GM21717 (cell line): Measurements from ENCODE around the gene C1QTNF3.
"Not testable (repeated sequence)": the region's sequence is repeated elsewhere in the genome, so short reads cannot be mapped to it uniquely, and the experiment has no call there.

Experiments used
- ATAC-seq: cut with Tn5 transposase; IDR thresholded peaks from one replicate; pipeline ENCODE4 v1.9.1; 2021; ENCODE audit warnings: mild to moderate bottlenecking, moderate library complexity; ENCODE audit not compliant: unreplicated experiment

The C1QTNF3 gene

DNA sequence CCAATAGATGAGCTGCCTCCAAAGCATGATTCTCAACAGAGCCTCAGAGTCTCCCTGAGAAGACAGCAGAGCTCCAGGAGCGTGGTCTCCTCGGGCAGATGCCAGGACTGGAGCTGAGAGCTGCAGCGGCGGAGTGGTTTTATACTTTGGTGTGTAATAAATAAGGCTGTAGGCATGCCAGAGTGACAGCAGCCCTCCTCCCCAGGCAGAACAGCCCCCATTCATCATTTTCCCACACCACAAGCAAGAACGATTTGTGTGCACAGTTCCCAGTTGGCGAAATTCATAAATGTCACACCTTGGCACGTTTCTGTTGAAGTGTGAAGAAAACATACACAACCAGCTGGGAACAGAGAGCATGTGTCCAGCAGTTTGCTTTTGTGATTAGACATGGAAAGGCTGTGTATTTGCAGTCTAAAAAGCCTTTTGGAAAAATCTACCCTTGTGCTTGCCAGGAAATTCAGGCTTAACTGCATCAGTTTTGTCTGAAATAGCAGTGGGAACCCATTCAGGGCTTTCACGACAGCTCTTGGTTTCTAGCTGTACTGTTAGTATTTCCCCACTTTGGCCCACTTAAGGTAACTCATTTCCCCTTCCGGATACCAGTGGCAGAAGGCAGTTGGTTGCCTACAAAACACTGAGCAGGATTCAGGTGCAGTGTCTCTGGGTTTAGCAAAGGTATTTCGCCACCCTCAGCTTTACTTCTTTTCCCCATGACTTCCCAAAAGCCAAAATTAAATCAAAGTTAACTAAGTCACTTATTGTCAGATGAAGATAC lies at the start of gene C1QTNF3:
C1QTNF3 (minus strand) TSS at position 115 of the 778 bp plus-strand sequence; CDS start at position 27, 88 bp downstream.
- no peak for ATAC-seq

DNA sequence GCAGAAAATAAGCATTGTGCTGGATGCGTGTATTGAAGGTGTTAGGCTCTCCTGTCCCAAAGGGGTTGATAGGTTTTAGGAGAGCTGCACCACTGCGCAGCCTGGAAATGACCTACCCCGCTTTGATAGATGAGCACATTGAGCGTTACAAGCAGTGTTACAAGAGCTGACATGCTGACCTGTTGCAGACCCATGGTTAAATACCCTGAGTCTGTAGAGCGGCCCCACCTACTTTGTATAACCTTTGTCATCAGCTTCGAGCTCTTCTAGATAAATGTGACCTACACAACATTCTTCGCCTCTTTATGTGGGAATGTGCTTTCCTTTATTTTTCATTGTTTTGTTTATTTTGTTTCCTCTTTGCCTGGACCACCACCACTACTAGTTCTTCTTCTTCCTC lies 48.0 kb upstream of the C1QTNF3 start:
- ATAC-seq, result not testable (repeated sequence)

GRCh38 chr5:34089802-34090201 lies 46.8 kb upstream of the C1QTNF3 start:
- ATAC-seq, result not testable (repeated sequence)

DNA sequence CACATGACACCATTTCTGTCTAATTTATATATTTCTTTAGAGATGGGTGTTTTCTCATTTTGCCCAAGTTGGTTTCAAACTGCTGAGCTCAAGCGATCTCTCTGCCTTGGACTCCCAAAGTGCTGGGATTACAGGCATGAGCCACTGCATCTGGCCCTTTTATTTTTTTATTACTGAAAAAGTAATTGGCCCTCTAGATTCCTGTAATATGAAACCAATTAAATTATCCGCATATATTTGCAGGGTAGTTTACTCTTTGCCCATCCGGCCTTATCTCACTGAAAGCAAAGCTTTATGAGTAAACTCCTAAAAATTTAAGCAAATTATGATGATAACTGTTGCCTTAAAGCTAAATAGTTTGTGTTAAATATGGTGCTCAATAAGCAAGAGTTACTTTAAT lies 44.7 kb upstream of the C1QTNF3 start:
- ATAC-seq, result not testable (repeated sequence)

- not testable (repeated sequence) for ATAC-seq
Observed at GRCh38 chr5:34083898-34084297, 40.9 kb upstream of the C1QTNF3 start.

DNA sequence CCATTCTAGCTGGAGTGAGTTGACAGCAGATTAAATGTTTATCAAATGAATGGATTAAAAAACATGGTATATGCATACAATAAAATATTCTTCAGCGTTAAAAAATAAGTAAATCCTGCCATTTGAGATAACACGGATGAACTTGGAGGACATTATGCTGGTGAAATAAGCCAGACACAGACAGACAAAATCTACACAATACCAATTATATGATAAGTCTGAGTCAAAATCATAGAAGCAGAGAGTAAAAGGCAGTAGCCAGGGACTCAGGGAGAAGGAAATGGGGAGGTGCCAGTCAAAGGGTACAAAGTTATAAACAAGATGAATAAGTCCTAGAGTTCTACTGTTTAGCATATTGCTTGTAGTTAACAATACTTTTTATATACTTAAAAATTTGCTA lies 36.5 kb upstream of the C1QTNF3 start:
- not testable (repeated sequence) for ATAC-seq

GRCh38 chr5:34077636-34078035 lies 34.6 kb upstream of the C1QTNF3 start:
- ATAC-seq, result not testable (repeated sequence)

DNA sequence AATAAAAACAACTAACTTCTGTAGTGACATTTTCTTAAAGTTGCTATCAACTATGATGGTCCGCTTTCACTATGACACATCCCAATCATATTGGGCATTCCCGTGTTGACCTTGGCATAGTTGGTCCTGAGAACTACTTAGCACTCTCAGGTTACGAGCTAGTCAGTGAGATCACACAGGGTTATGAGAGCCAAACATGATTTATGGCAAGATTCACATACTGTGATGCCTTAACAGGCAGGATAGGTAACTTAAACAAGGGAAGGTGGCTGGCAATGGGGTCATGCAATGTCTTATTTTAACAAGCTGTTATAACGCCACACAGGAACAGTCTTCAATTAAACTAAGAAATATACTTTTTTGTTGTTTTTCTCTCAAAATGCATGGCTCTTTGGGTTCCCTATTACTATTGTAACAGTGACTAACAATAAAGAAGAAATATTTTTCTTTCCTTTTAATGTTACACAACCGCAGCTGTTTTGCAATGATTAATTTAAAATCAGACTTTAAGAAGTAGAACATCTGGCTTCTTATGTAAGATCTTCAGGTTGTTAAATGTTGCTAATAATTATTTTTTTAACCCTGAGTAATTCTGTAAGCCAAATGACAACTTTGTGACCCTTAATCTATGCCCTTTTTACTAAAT lies 33.8 kb upstream of the C1QTNF3 start:
- ATAC-seq, result not testable (repeated sequence)

GRCh38 chr5:34074472-34074871 lies 31.5 kb upstream of the C1QTNF3 start:
- not testable (repeated sequence) for ATAC-seq

GRCh38 chr5:34074071-34074470 lies 31.1 kb upstream of the C1QTNF3 start:
- ATAC-seq, result not testable (repeated sequence)

- not testable (repeated sequence) for ATAC-seq
Observed at GRCh38 chr5:34070626-34071025, 27.6 kb upstream of the C1QTNF3 start.

DNA sequence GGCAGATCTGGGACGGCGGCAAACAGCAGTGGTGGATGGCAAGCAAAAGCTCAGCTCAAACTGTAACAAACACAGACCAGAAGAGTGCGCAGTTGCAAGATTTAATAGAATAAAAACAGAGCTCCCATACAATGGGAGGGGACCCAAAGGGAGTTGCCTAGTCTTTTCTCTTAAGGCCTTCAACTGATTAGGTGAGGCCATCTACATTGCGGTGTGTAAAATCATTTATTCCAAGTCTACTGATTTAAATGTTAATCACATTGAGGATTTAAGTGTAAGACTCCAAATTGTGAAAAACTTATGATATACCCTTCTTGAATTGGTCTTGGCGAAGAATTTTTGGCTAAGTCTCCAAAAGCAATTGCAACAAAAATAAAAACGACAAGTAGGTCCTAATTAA lies 21.6 kb upstream of the C1QTNF3 start:
- ATAC-seq, result no peak

- no peak for ATAC-seq
Observed at GRCh38 chr5:34062419-34062818, 19.4 kb upstream of the C1QTNF3 start.

DNA sequence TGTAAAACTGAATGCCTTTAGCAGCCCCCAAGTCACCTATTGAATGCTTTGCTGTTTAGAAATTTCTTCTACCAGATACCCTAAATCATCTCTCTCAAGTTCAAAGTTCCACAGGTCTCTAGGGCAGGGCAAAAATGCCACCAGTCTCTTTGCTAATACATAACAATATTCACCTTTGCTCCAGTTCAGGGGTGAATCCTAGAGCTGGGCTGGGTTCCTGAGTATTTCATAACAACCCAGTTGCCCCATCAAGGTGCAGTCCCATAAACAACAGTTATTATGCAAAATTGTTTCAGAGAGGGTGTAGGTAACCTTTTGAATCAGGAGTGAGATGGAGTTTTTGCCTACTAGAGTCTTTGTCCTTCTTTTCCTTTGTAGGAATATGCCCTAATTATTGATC lies 19.0 kb upstream of the C1QTNF3 start:
- ATAC-seq, result no peak

GRCh38 chr5:34059977-34060376 lies 17.0 kb upstream of the C1QTNF3 start:
- ATAC-seq, result no peak

GRCh38 chr5:34058532-34058931 lies 15.5 kb upstream of the C1QTNF3 start:
- no peak for ATAC-seq

DNA sequence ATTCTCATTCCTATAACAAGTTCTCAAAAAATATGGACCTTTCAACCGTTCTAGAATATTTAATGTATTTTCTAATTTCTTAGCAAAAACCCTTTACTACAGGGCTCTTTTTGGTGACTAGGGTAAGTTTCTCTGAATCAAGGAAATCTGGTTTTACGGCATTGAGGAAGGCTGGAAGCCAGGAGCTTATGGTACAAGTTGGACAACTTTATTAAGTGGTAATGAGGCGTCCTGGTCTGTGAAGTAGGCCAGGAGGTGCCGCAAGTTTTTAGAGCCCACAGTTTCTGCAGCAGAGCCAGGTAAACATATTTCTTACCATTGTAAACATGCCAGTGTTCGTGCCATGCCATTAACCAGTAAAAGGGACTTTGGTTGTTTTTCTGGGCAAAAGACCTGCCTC lies 14.6 kb upstream of the C1QTNF3 start:
- ATAC-seq, result no peak

DNA sequence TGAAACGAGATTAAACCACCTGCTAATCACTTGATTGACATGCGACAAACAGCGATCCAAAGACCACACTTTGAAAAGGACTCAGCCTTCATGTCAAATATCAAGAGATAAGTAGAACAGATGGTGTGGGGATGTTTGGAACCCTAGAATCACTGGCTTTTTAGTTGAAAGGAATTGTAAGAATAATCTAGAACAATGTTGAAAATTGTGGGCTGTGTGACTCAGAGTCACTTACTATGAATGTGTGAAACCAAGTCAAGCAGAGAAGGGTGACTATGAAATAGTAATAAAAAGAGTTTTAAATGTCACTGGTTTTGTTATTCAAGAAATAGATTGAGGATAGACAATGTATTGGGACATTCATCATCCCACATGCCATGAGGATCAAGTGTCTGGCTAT lies 14.1 kb upstream of the C1QTNF3 start:
- ATAC-seq, result no peak

DNA sequence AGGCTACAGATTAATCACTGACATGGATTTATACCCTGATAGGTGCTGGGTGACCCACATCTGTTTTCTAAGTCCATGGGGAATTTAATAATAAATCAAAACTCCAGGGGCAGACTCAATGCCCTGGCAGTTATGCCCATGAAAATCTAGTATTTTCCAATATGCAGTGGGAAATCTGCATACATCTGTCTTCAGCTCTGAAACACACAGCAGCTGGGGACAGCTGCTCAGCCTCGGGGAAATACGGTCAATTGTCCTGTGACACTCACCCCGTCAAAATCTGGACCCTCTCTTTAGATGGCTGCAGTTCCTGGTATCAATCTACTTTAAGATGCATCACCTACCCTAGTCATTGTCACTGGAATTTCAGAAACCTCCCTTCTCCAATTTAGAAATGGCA lies 12.7 kb upstream of the C1QTNF3 start:
- no peak for ATAC-seq

DNA sequence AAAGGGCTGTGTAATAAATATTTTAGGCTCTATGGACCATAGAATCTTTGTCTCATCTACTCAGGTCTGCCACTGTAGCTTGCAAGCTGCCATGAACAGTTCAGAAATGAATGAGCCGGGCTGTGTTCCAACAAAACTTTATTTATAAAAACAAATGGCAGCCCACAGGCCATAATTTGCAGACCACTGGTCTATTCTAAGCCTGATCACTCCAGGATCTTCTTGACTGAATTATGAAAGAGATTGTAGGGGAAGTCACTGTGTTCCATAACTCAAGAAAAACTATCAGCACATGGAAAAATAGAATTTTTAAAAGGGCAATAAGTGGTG lies 11.4 kb upstream of the C1QTNF3 start:
- no peak for ATAC-seq

GRCh38 chr5:34053571-34054399 lies 10.8 kb upstream of the C1QTNF3 start:
- no peak for ATAC-seq

DNA sequence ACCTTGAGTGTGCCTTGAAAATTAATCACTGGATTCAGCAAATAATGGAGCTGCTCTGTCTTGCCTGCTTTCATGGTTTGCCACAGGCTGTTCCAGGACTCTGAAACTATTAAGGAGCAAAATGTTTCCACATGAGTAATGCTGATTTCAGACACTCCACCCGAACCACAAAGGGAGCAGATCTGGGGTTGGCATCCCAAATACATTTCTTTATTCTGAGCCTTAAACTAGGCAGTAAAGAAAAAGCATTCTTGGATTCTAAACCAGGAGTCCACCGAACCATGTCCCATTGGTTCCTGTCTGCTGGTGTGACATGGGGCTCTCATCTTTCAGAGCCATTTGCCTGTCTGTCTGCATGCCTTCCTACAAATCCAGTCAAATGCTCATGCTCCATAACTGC lies 10.1 kb upstream of the C1QTNF3 start:
- no peak for ATAC-seq
